GM19238 (cell line): ENCODE data around the gene COL1A2.

Source experiments
- DNase-seq: peaks from one replicate; pipeline ENCODE4 v3.0.0; 2011; ENCODE audit warnings: low spot score; ENCODE audit not compliant: insufficient read length

Gene COL1A2

GRCh38 chr7:94382746-94383145 lies 11.9 kb upstream of the COL1A2 start:
- no peak for DNase-seq

GRCh38 chr7:94384315-94384714 lies 10.4 kb upstream of the COL1A2 start:
- DNase-seq = no peak

GRCh38 chr7:94386416-94386815 lies 8.3 kb upstream of the COL1A2 start:
- no peak for DNase-seq

- DNase-seq = no peak
Observed at GRCh38 chr7:94388540-94388939, 6.2 kb upstream of the COL1A2 start.

- DNase-seq = no peak
Observed at GRCh38 chr7:94389381-94389780, 5.3 kb upstream of the COL1A2 start.

- DNase-seq = no peak
Observed at GRCh38 chr7:94391726-94392392, 2.8 kb upstream of the COL1A2 start.

- DNase-seq = no peak
Observed at GRCh38 chr7:94392393-94392786, 2.3 kb upstream of the COL1A2 start.

- DNase-seq = no peak
Observed at GRCh38 chr7:94393246-94394108, 1.2 kb upstream of the COL1A2 start.

- no peak for DNase-seq
Observed at GRCh38 chr7:94394109-94394436, 622 bp upstream of the COL1A2 start.

GRCh38 chr7:94395141-94396036 lies 694 bp downstream of the COL1A2 start:
- peak; percentile 23 for DNase-seq

GRCh38 chr7:94396037-94396431 lies 1.3 kb downstream of the COL1A2 start:
- DNase-seq = no peak

GRCh38 chr7:94396596-94396995 lies 1.9 kb downstream of the COL1A2 start:
- DNase-seq = no peak

- no peak for DNase-seq
Observed at GRCh38 chr7:94397722-94398121, 3.0 kb downstream of the COL1A2 start.

- DNase-seq = no peak
Observed at GRCh38 chr7:94398841-94399240, 4.1 kb downstream of the COL1A2 start.

GRCh38 chr7:94400022-94400421 lies 5.3 kb downstream of the COL1A2 start:
- DNase-seq = no peak

- DNase-seq = no peak
Observed at GRCh38 chr7:94400643-94401427, 6.1 kb downstream of the COL1A2 start.

- no peak for DNase-seq
Observed at GRCh38 chr7:94401428-94401814, 6.7 kb downstream of the COL1A2 start.

GRCh38 chr7:94403546-94403945 lies 8.9 kb downstream of the COL1A2 start:
- DNase-seq = no peak

GRCh38 chr7:94405506-94405905 lies 10.8 kb downstream of the COL1A2 start:
- DNase-seq = no peak

- DNase-seq = no peak
Observed at GRCh38 chr7:94406696-94407095, 12.0 kb downstream of the COL1A2 start.
